NK-92 (cell line): ENCODE measurements around the gene INO80E.

Experiments used
- DNase-seq: peaks from one replicate; lab custom pipeline; 2025; ENCODE audit not compliant: unreplicated experiment; lab: John Stamatoyannopoulos, UW

INO80E gene

GRCh38 chr16:29991571-29991904, 4.5 kb upstream of the INO80E start:
- no peak for DNase-seq

- DNase-seq = no peak
Measured at GRCh38 chr16:29992344-29992967, 3.6 kb upstream of the INO80E start.

- DNase-seq = no peak
Measured at GRCh38 chr16:29993191-29993902, 2.7 kb upstream of the INO80E start.

- no peak for DNase-seq
Measured at GRCh38 chr16:29993903-29994599, 2.0 kb upstream of the INO80E start.

GRCh38 chr16:29994600-29995323, 1.3 kb upstream of the INO80E start:
- DNase-seq = no peak

- DNase-seq = no peak
Measured at GRCh38 chr16:29995324-29995910, 624 bp upstream of the INO80E start, which contains the start of gene HIRIP3. TSS of gene HIRIP3 (minus strand) at chr16:29995617. CDS start at chr16:29995605, 12 bp downstream.

GRCh38 chr16:29996766-29997250, 767 bp downstream of the INO80E start:
- no peak for DNase-seq

- no peak for DNase-seq
Measured at GRCh38 chr16:29999605-30000004, 3.6 kb downstream of the INO80E start.

GRCh38 chr16:30000735-30001631, 4.9 kb downstream of the INO80E start:
- no peak for DNase-seq

GRCh38 chr16:30002614-30003346, 6.7 kb downstream of the INO80E start:
- no peak for DNase-seq

GRCh38 chr16:30003670-30004423, 7.8 kb downstream of the INO80E start:
- DNase-seq = no peak

GRCh38 chr16:30004424-30004776, 8.4 kb downstream of the INO80E start:
- no peak for DNase-seq

- DNase-seq = no peak
Measured at GRCh38 chr16:30004811-30005242, 8.8 kb downstream of the INO80E start.

- no peak for DNase-seq
Measured at GRCh38 chr16:30005341-30006094, 9.5 kb downstream of the INO80E start.

- DNase-seq = no peak
Measured at GRCh38 chr16:30006095-30006473, 10.0 kb downstream of the INO80E start.

GRCh38 chr16:30006659-30007377, 10.8 kb downstream of the INO80E start:
- DNase-seq = no peak

GRCh38 chr16:30007378-30007895, 11.4 kb downstream of the INO80E start:
- DNase-seq = no peak
